GM12878 (cell line): ENCODE measurements around the gene PIEZO2. TPM values are rescaled to one million over a fixed set of nuclear protein-coding genes. Genes with fewer than 3 reads are reported as not detected.

Experiments
- MTA3 ChIP-seq: IDR thresholded peaks from 2 replicates; pipeline ENCODE4 v1.6.1; 2012; ENCODE audit warnings: low read length, inconsistent platforms, borderline replicate concordance
- SMC3 ChIP-seq: IDR thresholded peaks from 2 replicates; pipeline ENCODE4 v1.6.1; 2011; ENCODE audit warnings: low read length, improper control_type of control experiment, borderline replicate concordance
- TCF3 ChIP-seq: IDR thresholded peaks from 2 replicates; pipeline ENCODE4 v1.6.1; 2012; ENCODE audit warnings: low read depth, mild to moderate bottlenecking, low read length, borderline replicate concordance; ENCODE audit not compliant: insufficient read depth
- polyA plus RNA-seq, 11 experiments: library from polyadenylated mRNA; depleted of rRNA in 4 of 11; unstranded in 6 of 11; stranded (reverse) in 5 of 11; fragments of >200 nt; fragmentation: Nextera tagmentation in 4 of 11; fragmentation: Illumina TruSeq in 1 of 11; extraction: Ambion mirVana in 4 of 11; extraction: Trizol in 1 of 11; gene quantifications; 1 replicate in 1 of 11; 2 replicates in 10 of 11; pipeline versions ENCODE4 v1.2.1 to v1.2.3, GENCODE V29; 2011 to 2016; ENCODE audit warnings: inconsistent platforms in 2 of 11, missing spikeins in 2 of 11, low read depth in 1 of 11
- total RNA-seq, 4 experiments: library from RNA; depleted of rRNA in 3 of 4; stranded (reverse); fragments of >200 nt in 3 of 4; fragmentation: Illumina TruSeq in 1 of 4; extraction: Trizol in 1 of 4; gene quantifications; 2 replicates each; pipeline versions ENCODE4 v1.2.1 to v1.2.3, GENCODE V29; 2013 to 2021
- TF ChIP-seq, protein P1 (sequence below): IDR thresholded peaks from 2 replicates; pipeline ENCODE4 v1.6.1; 2012; ENCODE audit warnings: improper control_type of control experiment, low read depth, low read length; ENCODE audit not compliant: insufficient replicate concordance
- TF ChIP-seq, protein P2 (sequence below): fragments of 450-650 bp; IDR thresholded peaks from 2 replicates; pipeline ENCODE4 v1.6.1; 2018; ENCODE audit warnings: borderline replicate concordance, mild to moderate bottlenecking; ENCODE audit not compliant: partially characterized antibody

The PIEZO2 gene
- total and polyA plus RNA-seq, 10 of the 15 experiments (the other 5 are each of a cell fraction or from before 2014, with no cell fraction given), result 6.7 to 42.3 (median 27.4) TPM

GRCh38 chr18:10752382-10752781 is 397.0 kb downstream of the PIEZO2 start (continued):
- TF ChIP-seq, protein P1, sequence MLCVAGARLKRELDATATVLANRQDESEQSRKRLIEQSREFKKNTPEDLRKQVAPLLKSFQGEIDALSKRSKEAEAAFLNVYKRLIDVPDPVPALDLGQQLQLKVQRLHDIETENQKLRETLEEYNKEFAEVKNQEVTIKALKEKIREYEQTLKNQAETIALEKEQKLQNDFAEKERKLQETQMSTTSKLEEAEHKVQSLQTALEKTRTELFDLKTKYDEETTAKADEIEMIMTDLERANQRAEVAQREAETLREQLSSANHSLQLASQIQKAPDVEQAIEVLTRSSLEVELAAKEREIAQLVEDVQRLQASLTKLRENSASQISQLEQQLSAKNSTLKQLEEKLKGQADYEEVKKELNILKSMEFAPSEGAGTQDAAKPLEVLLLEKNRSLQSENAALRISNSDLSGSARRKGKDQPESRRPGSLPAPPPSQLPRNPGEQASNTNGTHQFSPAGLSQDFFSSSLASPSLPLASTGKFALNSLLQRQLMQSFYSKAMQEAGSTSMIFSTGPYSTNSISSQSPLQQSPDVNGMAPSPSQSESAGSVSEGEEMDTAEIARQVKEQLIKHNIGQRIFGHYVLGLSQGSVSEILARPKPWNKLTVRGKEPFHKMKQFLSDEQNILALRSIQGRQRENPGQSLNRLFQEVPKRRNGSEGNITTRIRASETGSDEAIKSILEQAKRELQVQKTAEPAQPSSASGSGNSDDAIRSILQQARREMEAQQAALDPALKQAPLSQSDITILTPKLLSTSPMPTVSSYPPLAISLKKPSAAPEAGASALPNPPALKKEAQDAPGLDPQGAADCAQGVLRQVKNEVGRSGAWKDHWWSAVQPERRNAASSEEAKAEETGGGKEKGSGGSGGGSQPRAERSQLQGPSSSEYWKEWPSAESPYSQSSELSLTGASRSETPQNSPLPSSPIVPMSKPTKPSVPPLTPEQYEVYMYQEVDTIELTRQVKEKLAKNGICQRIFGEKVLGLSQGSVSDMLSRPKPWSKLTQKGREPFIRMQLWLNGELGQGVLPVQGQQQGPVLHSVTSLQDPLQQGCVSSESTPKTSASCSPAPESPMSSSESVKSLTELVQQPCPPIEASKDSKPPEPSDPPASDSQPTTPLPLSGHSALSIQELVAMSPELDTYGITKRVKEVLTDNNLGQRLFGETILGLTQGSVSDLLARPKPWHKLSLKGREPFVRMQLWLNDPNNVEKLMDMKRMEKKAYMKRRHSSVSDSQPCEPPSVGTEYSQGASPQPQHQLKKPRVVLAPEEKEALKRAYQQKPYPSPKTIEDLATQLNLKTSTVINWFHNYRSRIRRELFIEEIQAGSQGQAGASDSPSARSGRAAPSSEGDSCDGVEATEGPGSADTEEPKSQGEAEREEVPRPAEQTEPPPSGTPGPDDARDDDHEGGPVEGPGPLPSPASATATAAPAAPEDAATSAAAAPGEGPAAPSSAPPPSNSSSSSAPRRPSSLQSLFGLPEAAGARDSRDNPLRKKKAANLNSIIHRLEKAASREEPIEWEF, result no peak
- TF ChIP-seq SMC3 (no peak), MTA3 (no peak), TCF3 (no peak)
- TF ChIP-seq, protein P2, sequence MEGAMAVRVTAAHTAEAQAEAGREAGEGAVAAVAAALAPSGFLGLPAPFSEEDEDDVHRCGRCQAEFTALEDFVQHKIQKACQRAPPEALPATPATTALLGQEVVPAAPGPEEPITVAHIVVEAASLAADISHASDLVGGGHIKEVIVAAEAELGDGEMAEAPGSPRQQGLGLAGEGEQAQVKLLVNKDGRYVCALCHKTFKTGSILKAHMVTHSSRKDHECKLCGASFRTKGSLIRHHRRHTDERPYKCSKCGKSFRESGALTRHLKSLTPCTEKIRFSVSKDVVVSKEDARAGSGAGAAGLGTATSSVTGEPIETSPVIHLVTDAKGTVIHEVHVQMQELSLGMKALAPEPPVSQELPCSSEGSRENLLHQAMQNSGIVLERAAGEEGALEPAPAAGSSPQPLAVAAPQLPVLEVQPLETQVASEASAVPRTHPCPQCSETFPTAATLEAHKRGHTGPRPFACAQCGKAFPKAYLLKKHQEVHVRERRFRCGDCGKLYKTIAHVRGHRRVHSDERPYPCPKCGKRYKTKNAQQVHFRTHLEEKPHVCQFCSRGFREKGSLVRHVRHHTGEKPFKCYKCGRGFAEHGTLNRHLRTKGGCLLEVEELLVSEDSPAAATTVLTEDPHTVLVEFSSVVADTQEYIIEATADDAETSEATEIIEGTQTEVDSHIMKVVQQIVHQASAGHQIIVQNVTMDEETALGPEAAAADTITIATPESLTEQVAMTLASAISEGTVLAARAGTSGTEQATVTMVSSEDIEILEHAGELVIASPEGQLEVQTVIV, result no peak
